ENCODE data around the gene SEPTIN5. TPM values are rescaled to one million over a fixed set of nuclear protein-coding genes. Genes with fewer than 3 reads are reported as not detected.
A peak's percentile ranks its signal among the peaks of the same experiment; 100 is the strongest.

Gene SEPTIN5
- total RNA-seq, result 100 to 1,000 TPM in 1 of 4 donors, 10 to 100 TPM in 3; 14.0 to 124 (median 27.3) TPM

- Histone ChIP-seq H3K36me3 (no peaks in the 10 kb centered on the region), H3K9me3 (no peaks in the 10 kb centered on the region), H3K27ac (no peak within 1 kb of the TSS), H3K4me1 (peaks cover 15 to 37% of the 10 kb centered on the region in 2 donors), H3K27me3 (no peaks in the 10 kb centered on the region), H3K4me3 (replicated peaks in 1 of 3) (peak within 1 kb of the TSS; percentile 44 to 72 (median 66))
- intact Hi-C loops (cut with DNase I), result no loop called here
- 0 to 30% methylated on average over 2 to 7 of the region's 106 CpGs for WGBS, 2 donors
- TF ChIP-seq CTCF (IDR thresholded peaks at IDR 0.05), result no peak
- no peak for TF ChIP-seq POLR2A (IDR thresholded peaks at IDR 0.05)
- peak in 1 of 2 donors; percentile 24 for DNase-seq
Measured at GRCh38 chr22:19714312-19715187, at the start of gene SEPTIN5. SEPTIN5 (plus strand) TSS chr22:19714503; CDS start chr22:19714589, 86 bp downstream.

- WGBS, 2 donors, result 80 to 84% methylated on average over 17 to 19 of the region's 19 CpGs
- H3K4me1 ChIP-seq, result peaks cover 0 to 12% of the 10 kb centered on the region in 2 donors
- no peaks in the 10 kb centered on the region for H3K36me3 ChIP-seq
- DNase-seq, result no peak
- TF ChIP-seq POLR2A (IDR thresholded peaks at IDR 0.05), result no peak
- TF ChIP-seq CTCF (IDR thresholded peaks at IDR 0.05), result no peak
- no peak overlapping the region for H3K27ac ChIP-seq
- H3K4me3 ChIP-seq (replicated peaks in 1 of 3), result no peak overlapping the region
- intact Hi-C loops (cut with DNase I), result no loop called here
- H3K9me3 ChIP-seq, result no peaks in the 10 kb centered on the region
- H3K27me3 ChIP-seq, result no peaks in the 10 kb centered on the region
Measured at GRCh38 chr22:19664951-19665783, 49.1 kb upstream of the SEPTIN5 start.

GRCh38 chr22:19665784-19666672 is 48.3 kb upstream of the SEPTIN5 start:
- no peak for DNase-seq
- WGBS, 2 donors, result 79 to 82% methylated on average over 14 to 26 of the region's 26 CpGs
- H3K4me1 ChIP-seq, result peaks cover 0 to 12% of the 10 kb centered on the region in 2 donors
- H3K36me3 ChIP-seq, result no peaks in the 10 kb centered on the region
- intact Hi-C loops (cut with DNase I), result no loop called here
- H3K4me3 ChIP-seq (replicated peaks in 1 of 3), result no peak overlapping the region
- no peaks in the 10 kb centered on the region for H3K27me3 ChIP-seq
- no peak overlapping the region for H3K27ac ChIP-seq
- TF ChIP-seq CTCF (IDR thresholded peaks at IDR 0.05), result no peak
- TF ChIP-seq POLR2A (IDR thresholded peaks at IDR 0.05), result no peak
- H3K9me3 ChIP-seq, result no peaks in the 10 kb centered on the region

GRCh38 chr22:19666673-19667593 is 47.4 kb upstream of the SEPTIN5 start:
- no peak for DNase-seq
- Histone ChIP-seq H3K36me3 (no peaks in the 10 kb centered on the region), H3K27ac (no peak overlapping the region), H3K9me3 (no peaks in the 10 kb centered on the region), H3K27me3 (no peaks in the 10 kb centered on the region), H3K4me3 (replicated peaks in 1 of 3) (no peak overlapping the region), H3K4me1 (peaks cover 0 to 12% of the 10 kb centered on the region in 2 donors)
- 71 to 72% methylated on average over 21 of the region's 21 CpGs for WGBS, 2 donors
- intact Hi-C loops (cut with DNase I), result no loop called here
- no peak for TF ChIP-seq CTCF (IDR thresholded peaks at IDR 0.05)
- no peak for TF ChIP-seq POLR2A (IDR thresholded peaks at IDR 0.05)
